IMR-90 (cell line): Measurements from ENCODE around the gene NIPSNAP3A. TPM values are rescaled to one million over a fixed set of nuclear protein-coding genes. Genes with fewer than 3 reads are reported as not detected.
A peak's percentile ranks its signal among the peaks of the same experiment; 100 is the strongest.

Experiments used
- ATAC-seq: fragments of 200-7000 bp; cut with Tn5 transposase; 2 replicates; pipeline ENCODE4 v1.9.1; 2020; ENCODE audit warnings: low read depth, mild to moderate bottlenecking, moderate library complexity
- Bru-seq: library from RNA; stranded (reverse); fragments of 400-500 nt; gene quantifications from one replicate; lab custom pipeline; 2021; lab: Mats Ljungman, UMichigan
- BruChase-seq, 2 experiments: library from RNA; stranded (reverse); fragments of 400-500 nt; gene quantifications; one replicate each; lab custom pipeline; 2021; lab: Mats Ljungman, UMichigan
- BruUV-seq: library from RNA; stranded (reverse); fragments of 400-500 nt; replicated peaks from 2 replicates; lab custom pipeline; 2021; lab: Mats Ljungman, UMichigan
- CTCF ChIA-PET: fragments of 300-600 bp; formaldehyde crosslinking; extraction: SDS; loops from one replicate; lab custom pipeline; 2021; ENCODE audit warnings: antibody characterized with exemption; lab: Yijun Ruan, JAX
- POLR2A ChIA-PET: fragments of 300-600 bp; sonication (Branson Sonifier 250); formaldehyde crosslinking; loops from one replicate; lab custom pipeline; 2022; ENCODE audit warnings: antibody characterized with exemption; ENCODE audit not compliant: unreplicated experiment; lab: Charles Lee
- DNase-seq: peaks from one replicate; pipeline ENCODE4 v3.0.0; 2013
- H2AFZ ChIP-seq: replicated peaks from 2 replicates; pipeline ENCODE3; 2013; ENCODE audit warnings: low read length, mild to moderate bottlenecking; ENCODE audit not compliant: poor library complexity
- H2AK5ac ChIP-seq: 2 replicates; pipeline ENCODE4 v1.6.1; 2013; ENCODE audit warnings: low read depth, low read length, inconsistent platforms
- H2AK9ac ChIP-seq: replicated peaks from 2 replicates; pipeline ENCODE3; 2013; ENCODE audit warnings: mild to moderate bottlenecking, low read depth, low read length, moderate library complexity; ENCODE audit not compliant: poor library complexity
- H2BK120ac ChIP-seq: 2 replicates; pipeline ENCODE4 v1.6.1; 2013; ENCODE audit warnings: low read depth, low read length, inconsistent platforms
- H2BK15ac ChIP-seq: 3 replicates; pipeline ENCODE4 v1.6.1; 2013; ENCODE audit warnings: low read depth, low read length, inconsistent platforms
- H2BK20ac ChIP-seq: 2 replicates; pipeline ENCODE4 v1.6.1; 2013; ENCODE audit warnings: low read depth, mild to moderate bottlenecking, inconsistent platforms, low read length, moderate library complexity
- H2BK5ac ChIP-seq: 2 replicates; pipeline ENCODE4 v1.6.1; 2013; ENCODE audit warnings: mild to moderate bottlenecking, low read depth, low read length, inconsistent platforms; ENCODE audit not compliant: poor library complexity, severe bottlenecking
- H3K14ac ChIP-seq: replicated peaks from 2 replicates; pipeline ENCODE4 v1.6.1; 2013; ENCODE audit warnings: low read depth, low read length, inconsistent platforms
- H3K18ac ChIP-seq: 2 replicates; pipeline ENCODE4 v1.6.1; 2013; ENCODE audit warnings: low read depth, low read length, control low read depth
- H3K23ac ChIP-seq: 2 replicates; pipeline ENCODE4 v1.6.1; 2013; ENCODE audit warnings: low read depth, low read length, inconsistent platforms
- H3K27ac ChIP-seq: 2 replicates; pipeline ENCODE4 v1.5.1; 2013; ENCODE audit warnings: mild to moderate bottlenecking, control low read depth, low read length; ENCODE audit not compliant: insufficient read depth
- H3K27me3 ChIP-seq: 2 replicates; pipeline ENCODE4 v1.6.1; 2013; ENCODE audit warnings: low read length; ENCODE audit not compliant: control insufficient read depth, insufficient read depth
- H3K36me3 ChIP-seq: 2 replicates; pipeline ENCODE4 v1.6.1; 2013; ENCODE audit warnings: low read length, mixed read lengths; ENCODE audit not compliant: control insufficient read depth, insufficient read depth
- H3K4ac ChIP-seq: 2 replicates; pipeline ENCODE4 v1.6.1; 2013; ENCODE audit warnings: low read depth, low read length, inconsistent platforms
- H3K4me1 ChIP-seq: 2 replicates; pipeline ENCODE4 v1.6.1; 2013; ENCODE audit warnings: low read length, mixed read lengths; ENCODE audit not compliant: control insufficient read depth, insufficient read depth
- H3K4me2 ChIP-seq: 2 replicates; pipeline ENCODE4 v1.6.1; 2013; ENCODE audit warnings: low read depth, mild to moderate bottlenecking, control low read depth, low read length, moderate library complexity
- H3K4me3 ChIP-seq: 2 replicates; pipeline ENCODE4 v1.5.1; 2013; ENCODE audit warnings: low read depth, mild to moderate bottlenecking, control low read depth, low read length, moderate library complexity; ENCODE audit not compliant: insufficient read depth
- H3K56ac ChIP-seq: 2 replicates; pipeline ENCODE4 v1.6.1; 2013; ENCODE audit warnings: low read length, inconsistent platforms; ENCODE audit not compliant: insufficient read depth; ENCODE audit errors: extremely low read depth
- H3K79me1 ChIP-seq, 2 experiments: 2 replicates each; pipeline ENCODE4 v1.6.1; 2013; ENCODE audit warnings: low read length in 2 of 2, inconsistent platforms in 1 of 2, low read depth in 1 of 2
- H3K9ac ChIP-seq: 2 replicates; pipeline ENCODE4 v1.6.1; 2013; ENCODE audit warnings: low read depth, low read length, control low read depth
- H3K9me1 ChIP-seq: 2 replicates; pipeline ENCODE4 v1.6.1; 2013; ENCODE audit warnings: low read length, inconsistent platforms; ENCODE audit not compliant: insufficient read depth
- H3K9me3 ChIP-seq: 2 replicates; pipeline ENCODE4 v1.6.1; 2013; ENCODE audit warnings: low read length; ENCODE audit not compliant: control insufficient read depth, insufficient read depth
- H4K20me1 ChIP-seq: 2 replicates; pipeline ENCODE4 v1.6.1; 2013; ENCODE audit warnings: low read length, inconsistent platforms; ENCODE audit not compliant: insufficient read depth
- H4K5ac ChIP-seq: 2 replicates; pipeline ENCODE4 v1.6.1; 2013; ENCODE audit warnings: mild to moderate bottlenecking, low read depth, low read length, control low read depth
- H4K8ac ChIP-seq, 2 experiments: 2 replicates each; pipeline ENCODE4 v1.6.1; 2013; ENCODE audit warnings: low read depth in 2 of 2, low read length in 2 of 2, control low read depth in 1 of 2, inconsistent platforms in 1 of 2
- H4K91ac ChIP-seq: 2 replicates; pipeline ENCODE4 v1.6.1; 2013; ENCODE audit warnings: low read depth, low read length, inconsistent platforms; ENCODE audit not compliant: insufficient read depth
- BHLHE40 ChIP-seq: fragments of 150-350 bp; IDR thresholded peaks from 2 replicates; pipeline ENCODE4 v1.6.1; 2016; ENCODE audit warnings: mild to moderate bottlenecking, low read depth, low read length
- CHD1 ChIP-seq: IDR thresholded peaks from 2 replicates; pipeline ENCODE4 v1.6.1; 2012; ENCODE audit warnings: low read depth, low read length, improper control_type of control experiment
- MXI1 ChIP-seq: IDR thresholded peaks from 2 replicates; pipeline ENCODE4 v1.6.1; 2012; ENCODE audit warnings: low read depth, mild to moderate bottlenecking, low read length, moderate library complexity, borderline replicate concordance
- POLR2A ChIP-seq: IDR thresholded peaks from 2 replicates; pipeline ENCODE4 v1.6.1; 2012; ENCODE audit warnings: mild to moderate bottlenecking, low read depth, low read length
- RAD21 ChIP-seq: IDR thresholded peaks from 2 replicates; pipeline ENCODE4 v1.6.1; 2012; ENCODE audit warnings: low read length, improper control_type of control experiment
- RCOR1 ChIP-seq: IDR thresholded peaks from 2 replicates; pipeline ENCODE4 v1.6.1; 2012; ENCODE audit warnings: mild to moderate bottlenecking, low read length, improper control_type of control experiment; ENCODE audit not compliant: insufficient replicate concordance
- WGBS, 2 experiments: methylation state at CpG; one replicate each; pipeline versions ENCODE4 v1.1.5 to v1.1.7; 2013; ENCODE audit warnings: missing lambda C conversion rate in 2 of 2; ENCODE audit not compliant: insufficient read length in 1 of 2; ENCODE audit errors: extremely low coverage in 2 of 2; 5-methylcytosine and 5-hydroxymethylcytosine counted together
- dilution Hi-C: fragments of 300-500 bp; cut with HindIII; formaldehyde crosslinking; loops from one replicate; pipeline ENCODE4 v1.14.3; 2018; ENCODE audit warnings: low sequenced_read_pairs; ENCODE audit not compliant: unreplicated experiment
- in situ Hi-C: fragments of 300-500 bp; cut with MboI; formaldehyde crosslinking; loops from 3 replicates; pipeline ENCODE4 v1.14.3; 2019; ENCODE audit warnings: low sequenced_read_pairs, inconsistent platforms, mixed read lengths
- intact Hi-C: fragments of 100-400 bp; cut with micrococcal nuclease; formaldehyde crosslinking; loops from 2 replicates; pipeline ENCODE4 v1.10.0; 2022
- long read RNA-seq: library from polyadenylated mRNA; unstranded; transcript quantifications from one replicate; pipeline ENCODE4 v2.0.0, GENCODE V29; 2021; ENCODE audit not compliant: unreplicated experiment
- polyA plus RNA-seq, 3 experiments: library from polyadenylated mRNA; depleted of rRNA; stranded (reverse); fragments of >200 nt; gene quantifications; 2 replicates each; pipeline ENCODE4 v1.2.3, GENCODE V29; 2012; ENCODE audit warnings: low replicate concordance in 1 of 3
- total RNA-seq: library from RNA; depleted of rRNA; stranded (reverse); fragments of >200 nt; gene quantifications from 2 replicates; pipeline ENCODE4 v1.2.3, GENCODE V29; 2012; rRNA removed

Gene NIPSNAP3A
- total RNA-seq (32.1 and 40.0 TPM in 2 replicates), polyA plus RNA-seq (2012; rRNA removed) (16.2 and 21.4 TPM in 2 replicates), Bru-seq, nascent RNA (percentile 54 among the genes with signal in this experiment), BruChase-seq, experiment 1, labeled RNA remaining after a 6-hour chase (percentile 50 among the genes with signal in this experiment), BruChase-seq, experiment 2, labeled RNA remaining after a 2-hour chase (percentile 43 among the genes with signal in this experiment)
- 5.9 and 6.7 TPM in 2 replicates for polyA plus RNA-seq (2012; cell fraction: cytosol; rRNA removed)
- 2.1 and 13.4 TPM in 2 replicates for polyA plus RNA-seq (2012; cell fraction: nucleus; rRNA removed; ENCODE audit: low replicate concordance)
- long read RNA-seq, transcript NIPSNAP3A-201 (6 exons, 1,633 nt), result major isoform, 27 of 30 reads
- long read RNA-seq, partial matches to known transcripts, result 1 of 30 reads
- long read RNA-seq, other reads (novel, unspliced or antisense), result 2 of 30 reads

GRCh38 chr9:104747565-104748358 is at the start of gene NIPSNAP3A:
Gene NIPSNAP3A (plus strand): TSS chr9:104747683. CDS start chr9:104747793, 110 bp downstream.
- POLR2A ChIA-PET, result no interaction called here
- intact Hi-C loops, result loop anchor here (5.0 kb wide), 1 partner anchor 655 kb away; the partner anchor contains the start of gene SMC2
- H4K20me1 ChIP-seq, result no peaks in the 10 kb centered on the region
- peak; percentile 96 for ATAC-seq
- H2AK9ac ChIP-seq, result peak within 1 kb of the TSS; percentile 99
- H3K9me3 ChIP-seq, result no peaks in the 10 kb centered on the region
- H2AFZ ChIP-seq, result peak within 1 kb of the TSS; percentile 100
- peak within 1 kb of the TSS; percentile 99 for H3K23ac ChIP-seq
- peak within 1 kb of the TSS; percentile 71 for H3K9ac ChIP-seq
- H3K18ac ChIP-seq, result peak within 1 kb of the TSS; percentile 43
- TF ChIP-seq MXI1, result peak; percentile 44
- TF ChIP-seq POLR2A, result peak; percentile 42; the same call in 1 of the 2 replicates
- TF ChIP-seq CHD1, result no peak
- no peak for TF ChIP-seq BHLHE40
- TF ChIP-seq RAD21, result no peak
- no peak for TF ChIP-seq RCOR1
- dilution Hi-C loops, result no loop called here
- WGBS, 2 experiments, result 0% methylated on average over 29 of the region's 71 CpGs; no CpG with 5 or more reads in 1 of the 2 experiments
- H3K9me1 ChIP-seq, result no peaks in the 10 kb centered on the region
- H3K4me3 ChIP-seq, result peak within 1 kb of the TSS; percentile 80
- CTCF ChIA-PET, result no interaction called here
- peak within 1 kb of the TSS; percentile 16; the same call in 1 of the 2 replicates for H2AK5ac ChIP-seq
- H4K5ac ChIP-seq, result peak within 1 kb of the TSS; percentile 53
- H2BK15ac ChIP-seq, result peak within 1 kb of the TSS; percentile 32; the same call in 1 of the 3 replicates
- in situ Hi-C loops, result no loop called here
- H3K56ac ChIP-seq, result peak within 1 kb of the TSS; percentile 85
- peaks cover 1% of the 10 kb centered on the region; the same call in 1 of the 2 replicates for H3K36me3 ChIP-seq
- H2BK5ac ChIP-seq, result peak within 1 kb of the TSS; percentile 93
- DNase-seq, result peak; percentile 49
- H3K27ac ChIP-seq, result peak within 1 kb of the TSS; percentile 83
- H2BK20ac ChIP-seq, result peak within 1 kb of the TSS; percentile 86
- H3K27me3 ChIP-seq, result no peaks in the 10 kb centered on the region
- peaks cover 2% of the 10 kb centered on the region; the same call in 1 of the 2 replicates for H3K4me1 ChIP-seq
- H4K8ac ChIP-seq, result peak within 1 kb of the TSS; percentile 60 to 95
- peaks cover 11 to 24% of the 10 kb centered on the region in 2 experiments for H3K79me1 ChIP-seq
- BruUV-seq, result no TSS peak
- peak within 1 kb of the TSS; percentile 95 for H3K4ac ChIP-seq
- peak within 1 kb of the TSS; percentile 93 for H2BK120ac ChIP-seq
- H3K4me2 ChIP-seq, result peak within 1 kb of the TSS; percentile 99
- peak within 1 kb of the TSS; percentile 86 for H4K91ac ChIP-seq
- peak within 1 kb of the TSS; percentile 99 for H3K14ac ChIP-seq
